HUDEP-2 (cell line): ENCODE measurements around the gene OR52E8.
A peak's percentile ranks its signal among the peaks of the same experiment; 100 is the strongest.

ENCODE experiments used
- DNase-seq, 76 experiments: peaks; one replicate each; lab custom pipeline; 2025; ENCODE audit not compliant: unreplicated experiment in 76 of 76; lab: John Stamatoyannopoulos, UW

OR52E8 gene

GRCh38 chr11:5808500-5809121 is 48.9 kb downstream of the OR52E8 start, which contains the start of gene OR52N2:
TSS of gene OR52N2 (plus strand) at chr11:5808924. CDS start at chr11:5820336, 11,412 bp downstream.
- DNase-seq = peak in 63 of 76 experiments; percentile 4 to 74 (median 44)

DNA sequence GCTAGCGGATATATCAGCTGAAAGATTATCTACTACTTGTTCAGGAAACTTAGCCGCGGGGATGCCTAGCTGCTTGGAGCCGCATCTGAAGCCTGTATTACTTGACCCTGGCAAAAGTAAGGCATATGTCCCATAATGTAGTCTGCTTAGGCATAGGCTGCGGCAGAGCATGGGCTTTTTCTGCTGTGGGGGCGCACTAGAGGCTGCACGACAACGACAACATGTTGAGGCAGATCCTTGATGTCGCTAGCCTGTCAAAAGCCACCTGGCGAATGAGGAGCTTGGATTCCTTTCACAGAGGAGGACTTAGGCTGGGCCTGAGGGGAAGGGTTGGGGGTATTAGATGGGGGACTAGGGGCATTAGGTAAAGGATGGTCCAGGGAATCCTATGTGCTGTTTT is 49.9 kb downstream of the OR52E8 start:
- DNase-seq = peak in 1 of 76 experiments; percentile 1
